ENCODE measurements around the gene SHISA2. TPM values are rescaled to one million over a fixed set of nuclear protein-coding genes. Genes with fewer than 3 reads are reported as not detected.

SHISA2 gene
- total RNA-seq, 4 donors from 2014 or later, result 1.6 to 8.9 (median 2.4) TPM

DNA sequence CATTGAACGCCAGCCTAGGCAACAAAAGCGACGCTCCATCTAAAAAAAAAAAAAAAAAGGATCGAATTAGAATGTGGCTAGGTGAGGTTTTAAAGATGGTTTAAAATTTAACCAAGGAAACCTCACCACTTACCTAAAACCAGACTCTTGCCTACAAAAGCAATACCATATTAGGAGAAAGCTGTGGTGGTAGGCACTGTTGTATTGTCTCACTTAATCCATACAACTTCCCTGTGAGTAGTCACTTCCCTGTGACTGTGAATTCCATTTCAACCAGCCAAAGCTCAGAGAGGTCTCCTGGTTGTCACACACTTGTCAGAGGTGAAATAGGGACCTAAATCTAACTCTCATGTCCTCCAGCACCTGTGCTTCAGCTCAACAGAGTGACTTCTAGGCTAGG lies 15.4 kb downstream of the SHISA2 start:
- DNase-seq (ENCODE audit: low spot score in 2 of 2), result no peak
- H3K9me3 ChIP-seq, result no peaks in the 10 kb centered on the region
- H3K27me3 ChIP-seq, result no peaks in the 10 kb centered on the region
- no peak overlapping the region for H3K4me3 ChIP-seq
- no peaks in the 10 kb centered on the region for H3K4me1 ChIP-seq
- TF ChIP-seq, protein P1, sequence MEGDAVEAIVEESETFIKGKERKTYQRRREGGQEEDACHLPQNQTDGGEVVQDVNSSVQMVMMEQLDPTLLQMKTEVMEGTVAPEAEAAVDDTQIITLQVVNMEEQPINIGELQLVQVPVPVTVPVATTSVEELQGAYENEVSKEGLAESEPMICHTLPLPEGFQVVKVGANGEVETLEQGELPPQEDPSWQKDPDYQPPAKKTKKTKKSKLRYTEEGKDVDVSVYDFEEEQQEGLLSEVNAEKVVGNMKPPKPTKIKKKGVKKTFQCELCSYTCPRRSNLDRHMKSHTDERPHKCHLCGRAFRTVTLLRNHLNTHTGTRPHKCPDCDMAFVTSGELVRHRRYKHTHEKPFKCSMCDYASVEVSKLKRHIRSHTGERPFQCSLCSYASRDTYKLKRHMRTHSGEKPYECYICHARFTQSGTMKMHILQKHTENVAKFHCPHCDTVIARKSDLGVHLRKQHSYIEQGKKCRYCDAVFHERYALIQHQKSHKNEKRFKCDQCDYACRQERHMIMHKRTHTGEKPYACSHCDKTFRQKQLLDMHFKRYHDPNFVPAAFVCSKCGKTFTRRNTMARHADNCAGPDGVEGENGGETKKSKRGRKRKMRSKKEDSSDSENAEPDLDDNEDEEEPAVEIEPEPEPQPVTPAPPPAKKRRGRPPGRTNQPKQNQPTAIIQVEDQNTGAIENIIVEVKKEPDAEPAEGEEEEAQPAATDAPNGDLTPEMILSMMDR (IDR thresholded peaks at IDR 0.05), result no peak
- no peak for TF ChIP-seq EP300 (IDR thresholded peaks at IDR 0.05)
- no peak for TF ChIP-seq POLR2AphosphoS5 (IDR thresholded peaks at IDR 0.05)
- TF ChIP-seq POLR2A (IDR thresholded peaks at IDR 0.05), result no peak
- 94% methylated on average over 4 of the region's 4 CpGs for WGBS
- no peak overlapping the region for H3K27ac ChIP-seq
- H3K36me3 ChIP-seq, result no peaks in the 10 kb centered on the region

DNA sequence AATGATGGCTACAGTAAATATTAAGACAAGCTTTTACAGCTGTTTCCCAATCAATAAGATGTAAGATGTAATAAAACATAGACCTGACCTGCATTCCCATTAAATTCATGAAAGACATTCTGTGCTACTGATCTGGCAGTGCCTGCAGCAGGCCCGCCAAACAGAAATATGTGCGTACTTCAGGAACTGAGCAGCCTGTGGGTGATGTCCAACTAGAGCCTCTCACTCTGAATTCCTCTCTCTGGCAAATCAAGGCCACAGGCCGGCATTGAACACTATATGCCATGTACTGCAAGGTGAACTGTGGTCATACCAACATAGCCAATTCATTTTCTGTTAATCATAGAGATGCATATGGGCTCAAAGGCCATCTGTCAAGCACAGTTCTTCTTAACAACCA lies 17.8 kb downstream of the SHISA2 start:
- no peak for DNase-seq (ENCODE audit: low spot score in 2 of 2)

DNA sequence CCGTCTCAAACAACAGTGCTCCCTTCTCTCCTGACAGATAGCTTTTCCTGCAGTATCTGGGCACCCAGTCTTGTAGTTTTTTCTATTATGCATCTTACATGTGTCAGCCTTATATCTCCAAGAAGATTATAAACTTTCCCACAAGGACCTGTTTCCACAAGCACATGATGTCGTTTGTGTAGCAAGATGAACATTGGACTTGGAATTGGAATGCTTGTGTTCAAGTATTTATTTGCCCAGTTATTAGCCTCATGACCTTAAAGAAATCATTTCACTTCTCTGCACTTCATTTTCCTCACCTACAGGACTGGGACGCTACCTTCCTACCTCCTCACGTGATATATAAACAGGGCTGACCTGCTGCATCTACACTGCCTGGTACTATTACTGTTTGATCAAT lies 21.5 kb downstream of the SHISA2 start:
- Histone ChIP-seq H3K4me1 (no peaks in the 10 kb centered on the region), H3K4me3 (no peak overlapping the region), H3K27me3 (no peaks in the 10 kb centered on the region), H3K36me3 (no peaks in the 10 kb centered on the region), H3K27ac (no peak overlapping the region), H3K9me3 (no peaks in the 10 kb centered on the region)
- TF ChIP-seq POLR2AphosphoS5 (IDR thresholded peaks at IDR 0.05) (no peak), POLR2A (IDR thresholded peaks at IDR 0.05) (no peak), EP300 (IDR thresholded peaks at IDR 0.05) (no peak)
- TF ChIP-seq, protein P1 (IDR thresholded peaks at IDR 0.05), result no peak
- DNase-seq (ENCODE audit: low spot score in 2 of 2), result no peak
- WGBS, result 86% methylated on average over 4 of the region's 4 CpGs

More for the DNA sequence above, 17.8 kb downstream of the SHISA2 start:
- H3K4me3 ChIP-seq, result no peak overlapping the region
- no peaks in the 10 kb centered on the region for H3K36me3 ChIP-seq
- H3K9me3 ChIP-seq, result no peaks in the 10 kb centered on the region
- H3K27me3 ChIP-seq, result no peaks in the 10 kb centered on the region
- 77% methylated on average over 3 of the region's 3 CpGs for WGBS
- TF ChIP-seq EP300 (IDR thresholded peaks at IDR 0.05) (no peak), POLR2AphosphoS5 (IDR thresholded peaks at IDR 0.05) (no peak), POLR2A (IDR thresholded peaks at IDR 0.05) (no peak)
- TF ChIP-seq, protein P1 (IDR thresholded peaks at IDR 0.05), result no peak
- no peak overlapping the region for H3K27ac ChIP-seq
- no peaks in the 10 kb centered on the region for H3K4me1 ChIP-seq

DNA sequence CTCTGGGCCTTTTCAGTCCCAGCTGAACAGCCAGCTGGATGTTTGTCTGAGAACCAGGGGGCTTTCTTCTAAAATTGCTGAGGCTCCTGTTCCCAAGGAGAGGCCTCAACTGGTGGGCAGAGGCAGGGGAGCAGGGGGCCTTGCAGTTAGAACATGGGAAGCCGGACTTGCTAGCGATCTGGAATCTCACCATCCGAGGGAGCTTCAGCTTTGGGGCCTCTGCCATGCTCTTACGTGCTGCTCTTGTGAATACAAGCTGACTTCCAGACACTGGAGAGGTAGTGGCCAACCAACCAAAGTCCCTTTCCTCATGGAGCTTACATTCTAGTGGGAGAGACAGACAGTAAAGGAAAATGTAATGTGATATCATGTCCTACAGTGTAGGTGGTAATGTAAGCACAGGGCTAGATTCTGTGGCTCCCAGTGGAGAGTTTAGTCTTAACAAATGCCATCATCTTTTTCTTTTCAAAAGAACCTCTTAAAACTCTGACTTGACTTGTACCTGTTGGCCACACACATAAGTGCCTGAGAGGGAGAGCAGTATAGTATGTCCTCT lies 22.2 kb downstream of the SHISA2 start:
- TF ChIP-seq EP300 (IDR thresholded peaks at IDR 0.05), result no peak
- TF ChIP-seq, protein P1 (IDR thresholded peaks at IDR 0.05), result no peak
- TF ChIP-seq POLR2AphosphoS5 (IDR thresholded peaks at IDR 0.05), result no peak
- TF ChIP-seq POLR2A (IDR thresholded peaks at IDR 0.05), result no peak
- Histone ChIP-seq H3K36me3 (no peaks in the 10 kb centered on the region), H3K4me3 (no peak overlapping the region), H3K27ac (no peak overlapping the region), H3K27me3 (no peaks in the 10 kb centered on the region), H3K9me3 (no peaks in the 10 kb centered on the region), H3K4me1 (no peaks in the 10 kb centered on the region)
- 80% methylated on average over 3 of the region's 4 CpGs for WGBS
- DNase-seq (ENCODE audit: low spot score in 2 of 2), result no peak

DNA sequence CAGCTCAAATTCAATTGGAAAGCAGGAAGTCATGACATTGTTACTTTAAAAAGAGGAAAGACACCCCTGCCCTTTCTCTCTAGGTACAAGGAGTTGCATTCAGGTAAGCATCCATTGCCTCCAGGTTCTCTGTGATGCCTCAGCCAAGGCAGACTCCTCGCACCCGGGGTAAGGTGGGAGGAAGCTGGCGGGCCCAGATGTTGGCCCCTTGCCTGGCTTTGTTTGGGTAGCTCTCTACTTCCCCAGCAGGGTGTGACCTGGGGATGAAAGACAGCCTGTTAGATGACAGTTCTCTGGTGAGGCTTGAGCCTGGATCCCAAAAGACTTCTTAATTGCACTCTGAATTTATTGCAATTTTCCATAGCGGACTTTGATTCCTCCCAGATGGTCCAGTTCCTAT lies 25.6 kb downstream of the SHISA2 start:
- H3K4me1 ChIP-seq, result peaks cover 20% of the 10 kb centered on the region
- H3K36me3 ChIP-seq, result no peaks in the 10 kb centered on the region
- no peaks in the 10 kb centered on the region for H3K27me3 ChIP-seq
- WGBS, result 45% methylated on average over 4 of the region's 4 CpGs
- DNase-seq (ENCODE audit: low spot score in 2 of 2), result no peak
- H3K9me3 ChIP-seq, result no peaks in the 10 kb centered on the region
- TF ChIP-seq EP300 (IDR thresholded peaks at IDR 0.05) (no peak), POLR2A (IDR thresholded peaks at IDR 0.05) (no peak), POLR2AphosphoS5 (IDR thresholded peaks at IDR 0.05) (no peak)
- TF ChIP-seq, protein P1 (IDR thresholded peaks at IDR 0.05), result no peak
- no peak overlapping the region for H3K4me3 ChIP-seq
- H3K27ac ChIP-seq, result no peak overlapping the region

Data from suprapubic skin (tissue), 4 donors.